SH-SY5Y (cell line): Measurements from ENCODE around the gene FAM117A.

Experiments used
- GATA2 ChIP-seq: IDR thresholded peaks from 2 replicates; pipeline ENCODE4 v1.6.1; 2011; ENCODE audit warnings: mild to moderate bottlenecking, low read depth, low read length
- GATA3 ChIP-seq: IDR thresholded peaks from 2 replicates; pipeline ENCODE4 v1.6.1; 2011; ENCODE audit warnings: low read depth, mild to moderate bottlenecking, low read length, moderate library complexity

DNA sequence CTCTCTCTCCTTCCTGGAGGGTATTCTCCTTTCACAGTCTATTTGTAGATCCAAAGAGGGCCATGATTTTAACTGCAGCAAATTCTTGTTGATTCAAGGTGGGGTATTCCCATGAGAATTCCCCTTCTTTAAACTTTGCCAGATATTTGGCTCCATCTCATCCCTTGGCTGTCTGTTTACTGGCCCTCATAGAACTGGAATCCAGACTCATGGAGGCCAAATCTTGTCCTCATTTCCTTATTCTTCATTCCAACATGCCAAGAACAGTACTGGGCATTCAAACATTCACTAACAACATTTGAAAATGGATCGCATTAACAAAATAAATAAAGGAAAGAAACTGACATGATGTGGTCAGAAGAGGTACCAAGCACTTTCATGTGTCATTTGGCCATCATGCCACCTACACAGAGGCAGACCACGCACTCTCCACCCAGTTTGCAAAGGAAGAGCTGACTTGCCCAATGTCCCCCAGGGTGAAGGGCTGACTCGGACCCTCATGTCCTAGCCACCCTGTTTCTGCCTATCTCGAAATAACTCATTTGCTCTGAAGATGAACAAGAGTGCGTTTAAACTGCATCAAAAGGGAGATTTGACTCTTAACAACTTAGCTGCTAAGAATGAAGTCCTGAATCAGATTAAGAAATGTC, 33.0 kb downstream of the FAM117A start:
- TF ChIP-seq GATA3 (no peak), GATA2 (no peak)
